ENCODE results near the gene WIPF2. TPM values are rescaled to one million over a fixed set of nuclear protein-coding genes. Genes with fewer than 3 reads are reported as not detected.

Gene WIPF2
- total RNA-seq, 2 experiments from 2014 or later = 15.3 to 17.9 TPM

DNA sequence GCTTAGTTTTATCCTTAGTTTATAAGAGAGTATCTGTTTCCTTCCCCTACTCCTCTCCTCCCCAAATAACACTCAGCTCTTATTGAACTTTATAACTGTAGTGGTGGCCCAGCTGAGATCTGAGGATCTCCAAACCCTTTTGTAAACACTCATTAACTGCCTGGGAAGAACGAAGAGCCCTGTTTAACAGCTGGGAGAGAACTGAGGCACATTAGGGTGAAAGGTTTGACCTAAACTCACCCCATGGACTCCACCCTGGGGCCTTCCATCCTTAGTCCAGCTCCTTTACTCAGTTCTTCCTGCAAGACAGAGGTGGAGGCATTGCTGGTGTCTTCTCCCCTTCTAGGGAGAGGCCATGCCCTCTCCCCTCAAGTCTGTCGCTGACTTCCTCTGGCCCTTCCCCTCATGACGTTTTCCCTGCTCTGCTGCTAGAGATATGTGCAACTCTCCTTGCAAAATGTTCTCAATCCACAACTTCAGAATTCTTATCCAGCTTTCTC lies 88.7 kb downstream of the WIPF2 start:
- peaks cover 26% of the 10 kb centered on the region for H3K36me3 Mint-ChIP-seq (ENCODE audit: low read depth)
- ATAC-seq (no peak), DNase-seq (peak; percentile 1)
- H3K9me3 Mint-ChIP-seq = no peaks in the 10 kb centered on the region
- H3K27me3 Mint-ChIP-seq = no peaks in the 10 kb centered on the region
- ChIA-PET POLR2A (interaction anchor here (0.6 to 13.3 kb wide), 14 partner anchors 9 to 248 kb away, joined by 3 to 184 read pairs (median 6); partner anchors contain the start of genes CDC6 and WIPF2), CTCF (interaction anchor here (0.6 to 42.0 kb wide), 13 partner anchors 9 to 281 kb away, joined by 3 to 780 read pairs (median 5); no protein-coding TSS in a partner anchor)
- no peak overlapping the region for H3K4me3 Mint-ChIP-seq
- TF ChIP-seq, protein P1, sequence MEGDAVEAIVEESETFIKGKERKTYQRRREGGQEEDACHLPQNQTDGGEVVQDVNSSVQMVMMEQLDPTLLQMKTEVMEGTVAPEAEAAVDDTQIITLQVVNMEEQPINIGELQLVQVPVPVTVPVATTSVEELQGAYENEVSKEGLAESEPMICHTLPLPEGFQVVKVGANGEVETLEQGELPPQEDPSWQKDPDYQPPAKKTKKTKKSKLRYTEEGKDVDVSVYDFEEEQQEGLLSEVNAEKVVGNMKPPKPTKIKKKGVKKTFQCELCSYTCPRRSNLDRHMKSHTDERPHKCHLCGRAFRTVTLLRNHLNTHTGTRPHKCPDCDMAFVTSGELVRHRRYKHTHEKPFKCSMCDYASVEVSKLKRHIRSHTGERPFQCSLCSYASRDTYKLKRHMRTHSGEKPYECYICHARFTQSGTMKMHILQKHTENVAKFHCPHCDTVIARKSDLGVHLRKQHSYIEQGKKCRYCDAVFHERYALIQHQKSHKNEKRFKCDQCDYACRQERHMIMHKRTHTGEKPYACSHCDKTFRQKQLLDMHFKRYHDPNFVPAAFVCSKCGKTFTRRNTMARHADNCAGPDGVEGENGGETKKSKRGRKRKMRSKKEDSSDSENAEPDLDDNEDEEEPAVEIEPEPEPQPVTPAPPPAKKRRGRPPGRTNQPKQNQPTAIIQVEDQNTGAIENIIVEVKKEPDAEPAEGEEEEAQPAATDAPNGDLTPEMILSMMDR (IDR thresholded peaks at IDR 0.05) = no peak
- peaks cover 41% of the 10 kb centered on the region for H3K4me1 Mint-ChIP-seq (ENCODE audit: low read depth)
- intact Hi-C loops (cut with micrococcal nuclease) = no loop called here
- H3K27ac Mint-ChIP-seq = no peak overlapping the region

DNA sequence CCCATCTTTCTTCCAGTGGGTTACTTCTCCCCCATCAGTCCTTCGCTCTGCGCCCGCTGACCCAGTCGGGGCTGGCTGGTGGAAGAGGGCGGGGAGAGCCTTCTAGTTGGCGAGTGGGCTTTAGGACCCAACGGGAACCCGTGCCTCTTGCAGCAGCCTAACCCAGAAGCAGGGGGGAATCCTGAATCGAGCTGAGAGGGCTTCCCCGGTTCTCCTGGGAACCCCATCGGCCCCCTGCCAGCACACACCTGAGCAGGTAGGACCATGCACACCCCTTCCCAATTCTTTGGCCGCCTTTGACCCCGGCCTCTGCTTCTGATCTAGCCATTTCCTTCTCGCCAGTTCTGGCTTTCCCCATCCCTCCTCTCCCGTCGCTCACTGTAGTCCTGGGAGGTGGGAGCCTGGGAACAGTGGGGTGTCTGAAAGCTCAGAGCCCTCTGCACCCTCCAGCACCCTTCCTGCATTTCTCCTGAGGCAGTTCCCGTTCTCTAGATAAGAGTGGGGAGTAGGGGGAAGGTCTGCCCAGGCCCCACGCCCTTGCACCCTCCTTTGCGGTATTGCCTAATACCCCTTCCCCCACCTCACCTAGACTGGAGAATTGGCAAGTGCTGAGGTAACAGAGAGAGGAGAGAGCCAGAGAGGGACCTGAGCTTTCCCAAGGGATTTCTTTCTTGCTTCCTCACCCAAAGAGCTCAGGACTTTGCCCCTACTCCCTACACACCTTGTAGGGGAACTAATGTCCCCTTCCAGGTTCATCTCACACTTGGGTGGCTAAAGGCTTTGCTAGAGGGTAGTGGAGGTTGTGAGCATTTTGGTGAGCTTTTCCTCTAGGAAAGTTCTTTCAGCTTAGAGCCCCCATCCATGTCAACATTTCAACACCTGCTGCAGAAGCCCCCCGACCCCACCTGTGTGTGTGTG lies 90.2 kb downstream of the WIPF2 start, which contains the start of gene RARA:
Gene RARA, plus strand, starts transcription at position 150 of the 918 bp plus-strand sequence. CDS start 22,039 bp downstream, outside the sequence.
- POLR2A ChIA-PET = interaction anchor here (0.6 to 13.3 kb wide), 9 partner anchors 9 to 91 kb away, joined by 3 to 184 read pairs (median 4); partner anchors contain the start of genes CDC6 and WIPF2
- intact Hi-C loops (cut with micrococcal nuclease) = no loop called here

DNA sequence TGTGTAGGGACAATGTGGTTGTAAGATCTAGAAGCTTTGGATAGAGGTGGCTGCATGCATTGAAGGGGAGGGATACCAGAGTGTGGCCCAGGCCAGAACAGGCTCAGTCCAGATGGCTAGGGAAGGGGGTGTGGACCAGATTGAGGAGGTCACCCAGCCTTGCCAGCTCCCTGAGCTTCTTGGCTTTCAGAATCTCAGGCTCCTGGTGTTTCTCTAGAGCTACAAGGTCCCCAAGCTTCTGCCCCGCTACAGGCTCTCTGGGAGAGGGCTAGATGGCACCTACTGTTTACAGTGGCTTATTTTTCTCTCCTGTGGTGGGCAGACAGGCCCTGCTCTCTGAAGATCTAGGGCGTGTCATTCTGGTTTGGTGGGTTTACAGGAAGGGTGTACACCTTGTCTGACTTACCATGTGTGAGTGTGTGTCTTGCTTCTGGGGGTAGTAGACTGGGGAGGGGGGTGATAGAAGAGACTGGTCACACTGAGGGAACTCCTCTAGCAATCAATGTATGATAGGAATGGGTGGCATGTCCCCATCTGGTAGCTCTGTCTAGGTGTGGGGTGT lies 90.9 kb downstream of the WIPF2 start:
- Mint-ChIP-seq H3K4me1 (ENCODE audit: low read depth) (peaks cover 42% of the 10 kb centered on the region), H3K36me3 (ENCODE audit: low read depth) (peaks cover 5% of the 10 kb centered on the region), H3K9me3 (no peaks in the 10 kb centered on the region), H3K27ac (peak overlapping the region; percentile 21), H3K4me3 (no peak overlapping the region), H3K27me3 (no peaks in the 10 kb centered on the region)
- intact Hi-C loops (cut with micrococcal nuclease) = no loop called here
- ChIA-PET CTCF (interaction anchor here (0.7 to 42.0 kb wide), 6 partner anchors 9 to 109 kb away, joined by 3 to 780 read pairs (median 4); no protein-coding TSS in a partner anchor), POLR2A (interaction anchor here (0.7 to 13.3 kb wide), 7 partner anchors 10 to 83 kb away, joined by 3 to 184 read pairs (median 15); partner anchors contain the start of gene CDC6)
- peak; percentile 3 for DNase-seq
- TF ChIP-seq, protein P1 (IDR thresholded peaks at IDR 0.05) = no peak
- no peak for ATAC-seq

More for the DNA sequence above, 90.2 kb downstream of the WIPF2 start, which contains the start of gene RARA:
- no peaks in the 10 kb centered on the region for H3K27me3 Mint-ChIP-seq
- H3K27ac Mint-ChIP-seq = no peak within 1 kb of the TSS
- CTCF ChIA-PET = interaction anchor here (0.9 to 42.0 kb wide), 7 partner anchors 10 to 118 kb away, joined by 3 to 780 read pairs (median 4); no protein-coding TSS in a partner anchor
- ATAC-seq (peak; percentile 38), DNase-seq (peak; percentile 58)
- H3K4me3 Mint-ChIP-seq = no peak within 1 kb of the TSS
- peaks cover 11% of the 10 kb centered on the region for H3K36me3 Mint-ChIP-seq (ENCODE audit: low read depth)
- peaks cover 39% of the 10 kb centered on the region for H3K4me1 Mint-ChIP-seq (ENCODE audit: low read depth)
- H3K9me3 Mint-ChIP-seq = no peaks in the 10 kb centered on the region
- TF ChIP-seq, protein P1 (IDR thresholded peaks at IDR 0.05) = no peak

DNA sequence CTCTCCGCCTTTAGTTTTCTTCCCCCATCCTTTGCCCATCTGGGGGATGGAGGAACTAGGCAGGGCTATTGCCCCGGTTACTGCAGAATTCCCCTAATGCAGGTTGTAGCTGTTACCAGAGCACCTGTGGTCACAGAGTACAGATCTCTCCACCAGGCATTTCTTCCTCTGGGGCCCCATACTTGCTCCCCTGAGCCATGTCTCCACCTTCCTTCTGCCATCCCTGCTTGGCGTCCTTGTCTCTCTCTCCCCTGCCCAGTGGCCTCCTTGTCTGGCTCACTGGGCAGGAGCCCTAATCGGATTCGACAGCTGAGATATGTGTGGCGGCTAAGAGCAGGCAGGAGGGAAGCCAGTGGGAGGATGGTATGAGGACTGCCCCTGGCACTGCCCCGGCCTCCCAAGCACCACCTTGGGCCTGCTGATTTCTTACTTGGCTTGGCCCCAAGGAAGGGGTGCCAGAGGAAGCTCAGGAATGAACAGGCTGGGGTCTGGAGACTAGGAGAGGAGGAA lies 91.8 kb downstream of the WIPF2 start:
- Mint-ChIP-seq H3K27me3 (no peaks in the 10 kb centered on the region), H3K27ac (no peak overlapping the region), H3K9me3 (no peaks in the 10 kb centered on the region), H3K4me3 (no peak overlapping the region), H3K4me1 (ENCODE audit: low read depth) (peaks cover 45% of the 10 kb centered on the region), H3K36me3 (ENCODE audit: low read depth) (no peaks in the 10 kb centered on the region)
- ATAC-seq = no peak
- intact Hi-C loops (cut with micrococcal nuclease) = no loop called here
- TF ChIP-seq, protein P1 (IDR thresholded peaks at IDR 0.05) = no peak
- ChIA-PET CTCF (interaction anchor here (0.7 to 42.0 kb wide), 3 partner anchors 8 to 40 kb away, joined by 3 to 780 read pairs (median 15); no protein-coding TSS in a partner anchor), POLR2A (interaction anchor here (0.7 to 13.3 kb wide), 5 partner anchors 8 to 27 kb away, joined by 3 to 184 read pairs (median 7); partner anchors contain the start of gene CDC6)
- DNase-seq = peak; percentile 7
